Measurements from ENCODE around the gene KIF5B. TPM values are rescaled to one million over a fixed set of nuclear protein-coding genes. Genes with fewer than 3 reads are reported as not detected.

KIF5B gene
- total RNA-seq, 1 experiment from 2014 or later: 63.2 TPM

DNA sequence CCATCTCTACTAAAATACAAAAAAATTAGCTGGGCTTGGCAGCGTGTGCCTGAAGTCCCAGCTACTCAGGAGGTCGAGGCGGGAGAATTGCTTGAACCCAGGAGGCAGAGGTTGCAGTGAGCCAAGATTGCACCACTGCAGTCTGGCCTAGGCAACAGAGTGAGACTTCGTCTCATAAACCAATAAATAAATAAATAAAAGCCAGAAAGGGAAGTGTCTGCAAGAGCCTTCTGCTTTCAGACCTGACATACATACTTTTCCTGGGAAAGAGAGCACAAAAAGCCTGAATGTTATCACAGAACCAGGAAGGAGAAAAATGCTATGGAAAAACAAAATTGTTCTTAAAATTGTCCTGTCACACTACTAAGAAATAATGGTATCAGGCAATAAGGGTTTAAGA is 4.1 kb upstream of the KIF5B start:
- DNase-seq (ENCODE audit: low spot score) (no peak), ATAC-seq (no peak)
- Mint-ChIP-seq H3K36me3 (peaks cover 5% of the 10 kb centered on the region), H3K9me3 (0 out of 2 replicates have a peak, but pooled peaks cover 2% of the 10 kb centered on the region), H3K27ac (no peak overlapping the region), H3K4me3 (no peak overlapping the region), H3K4me1 (peaks cover 16% of the 10 kb centered on the region), H3K27me3 (ENCODE audit: low read depth) (peaks cover 7% of the 10 kb centered on the region; the same call in 1 of the 2 replicates)
- no peak for TF ChIP-seq CREB1 (CRISPR knock-in tag; IDR thresholded peaks at IDR 0.05)
- TF ChIP-seq EMX1 (CRISPR knock-in tag; IDR thresholded peaks at IDR 0.05): no peak
- TF ChIP-seq NR1H2 (CRISPR knock-in tag; IDR thresholded peaks at IDR 0.05): no peak
- TF ChIP-seq NR2C2 (CRISPR knock-in tag; IDR thresholded peaks at IDR 0.05): no peak
- TF ChIP-seq, protein P1, sequence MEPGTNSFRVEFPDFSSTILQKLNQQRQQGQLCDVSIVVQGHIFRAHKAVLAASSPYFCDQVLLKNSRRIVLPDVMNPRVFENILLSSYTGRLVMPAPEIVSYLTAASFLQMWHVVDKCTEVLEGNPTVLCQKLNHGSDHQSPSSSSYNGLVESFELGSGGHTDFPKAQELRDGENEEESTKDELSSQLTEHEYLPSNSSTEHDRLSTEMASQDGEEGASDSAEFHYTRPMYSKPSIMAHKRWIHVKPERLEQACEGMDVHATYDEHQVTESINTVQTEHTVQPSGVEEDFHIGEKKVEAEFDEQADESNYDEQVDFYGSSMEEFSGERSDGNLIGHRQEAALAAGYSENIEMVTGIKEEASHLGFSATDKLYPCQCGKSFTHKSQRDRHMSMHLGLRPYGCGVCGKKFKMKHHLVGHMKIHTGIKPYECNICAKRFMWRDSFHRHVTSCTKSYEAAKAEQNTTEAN (CRISPR knock-in tag; IDR thresholded peaks at IDR 0.05): no peak
- TF ChIP-seq JAZF1 (CRISPR knock-in tag; IDR thresholded peaks at IDR 0.05): no peak
- no peak for TF ChIP-seq IRF2 (CRISPR knock-in tag; IDR thresholded peaks at IDR 0.05; ENCODE audit: borderline replicate concordance, low read depth)
- TF ChIP-seq GTF2I (CRISPR knock-in tag; conservative IDR thresholded peaks at IDR 0.05): no peak
- no peak for TF ChIP-seq ERG (CRISPR knock-in tag; IDR thresholded peaks at IDR 0.05)
- no peak for TF ChIP-seq TEAD1 (CRISPR knock-in tag; IDR thresholded peaks at IDR 0.05)
- no peak for TF ChIP-seq ZNF317 (CRISPR knock-in tag; IDR thresholded peaks at IDR 0.05; ENCODE audit: borderline replicate concordance, low read depth)
- no peak for TF ChIP-seq NFATC4 (CRISPR knock-in tag; IDR thresholded peaks at IDR 0.05)
- no peak for TF ChIP-seq ZNF281 (CRISPR knock-in tag; IDR thresholded peaks at IDR 0.05)
- no peak for TF ChIP-seq USF1 (CRISPR knock-in tag; IDR thresholded peaks at IDR 0.05)
- TF ChIP-seq RELA (CRISPR knock-in tag; IDR thresholded peaks at IDR 0.05; ENCODE audit: borderline replicate concordance): no peak
- TF ChIP-seq ARID4B (CRISPR knock-in tag; IDR thresholded peaks at IDR 0.05; ENCODE audit: borderline replicate concordance): no peak
- ChIA-PET CTCF (no interaction called here), POLR2A (interaction anchor here (0.6 kb wide), 1 partner anchor 1624 kb away, joined by 5 read pairs; no protein-coding TSS in a partner anchor)

DNA sequence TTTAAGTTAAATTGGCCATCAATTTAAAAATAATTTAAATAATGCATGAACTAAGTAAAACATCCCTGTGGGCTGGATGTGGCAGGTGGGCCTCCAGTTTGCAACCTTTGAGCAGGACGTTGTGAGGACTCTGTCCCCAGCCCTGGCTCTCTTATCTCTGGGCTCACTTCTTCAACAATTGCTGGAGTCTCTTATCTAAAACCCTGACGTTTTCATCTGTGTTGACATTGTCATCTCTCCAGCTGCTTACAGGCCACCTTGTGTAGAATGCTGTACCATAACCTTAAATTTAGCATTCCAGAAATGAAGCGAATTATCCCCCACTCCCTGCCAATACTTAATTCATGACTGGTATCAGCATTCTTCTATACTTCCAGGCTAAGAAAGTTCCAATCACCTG is 3.2 kb upstream of the KIF5B start:
- POLR2A ChIA-PET: no interaction called here

More for the DNA sequence above, 3.2 kb upstream of the KIF5B start:
- no peaks in the 10 kb centered on the region for H3K9me3 Mint-ChIP-seq
- H3K4me3 Mint-ChIP-seq: no peak overlapping the region
- ATAC-seq (no peak), DNase-seq (ENCODE audit: low spot score) (no peak)
- CTCF ChIA-PET: no interaction called here
- peaks cover 20% of the 10 kb centered on the region for H3K4me1 Mint-ChIP-seq
- peaks cover 7% of the 10 kb centered on the region; the same call in 1 of the 2 replicates for H3K27me3 Mint-ChIP-seq (ENCODE audit: low read depth)
- TF ChIP-seq, protein P2, sequence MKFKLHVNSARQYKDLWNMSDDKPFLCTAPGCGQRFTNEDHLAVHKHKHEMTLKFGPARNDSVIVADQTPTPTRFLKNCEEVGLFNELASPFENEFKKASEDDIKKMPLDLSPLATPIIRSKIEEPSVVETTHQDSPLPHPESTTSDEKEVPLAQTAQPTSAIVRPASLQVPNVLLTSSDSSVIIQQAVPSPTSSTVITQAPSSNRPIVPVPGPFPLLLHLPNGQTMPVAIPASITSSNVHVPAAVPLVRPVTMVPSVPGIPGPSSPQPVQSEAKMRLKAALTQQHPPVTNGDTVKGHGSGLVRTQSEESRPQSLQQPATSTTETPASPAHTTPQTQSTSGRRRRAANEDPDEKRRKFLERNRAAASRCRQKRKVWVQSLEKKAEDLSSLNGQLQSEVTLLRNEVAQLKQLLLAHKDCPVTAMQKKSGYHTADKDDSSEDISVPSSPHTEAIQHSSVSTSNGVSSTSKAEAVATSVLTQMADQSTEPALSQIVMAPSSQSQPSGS (CRISPR knock-in tag; IDR thresholded peaks at IDR 0.05; ENCODE audit: borderline replicate concordance, low read depth): no peak
- TF ChIP-seq HMGA2 (CRISPR knock-in tag; IDR thresholded peaks at IDR 0.05): no peak
- TF ChIP-seq, protein P3, sequence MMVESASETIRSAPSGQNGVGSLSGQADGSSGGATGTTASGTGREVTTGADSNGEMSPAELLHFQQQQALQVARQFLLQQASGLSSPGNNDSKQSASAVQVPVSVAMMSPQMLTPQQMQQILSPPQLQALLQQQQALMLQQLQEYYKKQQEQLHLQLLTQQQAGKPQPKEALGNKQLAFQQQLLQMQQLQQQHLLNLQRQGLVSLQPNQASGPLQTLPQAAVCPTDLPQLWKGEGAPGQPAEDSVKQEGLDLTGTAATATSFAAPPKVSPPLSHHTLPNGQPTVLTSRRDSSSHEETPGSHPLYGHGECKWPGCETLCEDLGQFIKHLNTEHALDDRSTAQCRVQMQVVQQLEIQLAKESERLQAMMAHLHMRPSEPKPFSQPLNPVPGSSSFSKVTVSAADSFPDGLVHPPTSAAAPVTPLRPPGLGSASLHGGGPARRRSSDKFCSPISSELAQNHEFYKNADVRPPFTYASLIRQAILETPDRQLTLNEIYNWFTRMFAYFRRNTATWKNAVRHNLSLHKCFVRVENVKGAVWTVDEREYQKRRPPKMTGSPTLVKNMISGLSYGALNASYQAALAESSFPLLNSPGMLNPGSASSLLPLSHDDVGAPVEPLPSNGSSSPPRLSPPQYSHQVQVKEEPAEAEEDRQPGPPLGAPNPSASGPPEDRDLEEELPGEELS (CRISPR knock-in tag; IDR thresholded peaks at IDR 0.05): no peak
- H3K27ac Mint-ChIP-seq: no peak overlapping the region
- H3K36me3 Mint-ChIP-seq: peaks cover 8% of the 10 kb centered on the region
